UCSD-AML1 (cell line): ENCODE data around the gene AGK.
A peak's percentile ranks its signal among the peaks of the same experiment; 100 is the strongest.

Source experiments
- DNase-seq: peaks from one replicate; lab custom pipeline; 2025; ENCODE audit not compliant: unreplicated experiment; lab: John Stamatoyannopoulos, UW

The AGK gene, protein sequence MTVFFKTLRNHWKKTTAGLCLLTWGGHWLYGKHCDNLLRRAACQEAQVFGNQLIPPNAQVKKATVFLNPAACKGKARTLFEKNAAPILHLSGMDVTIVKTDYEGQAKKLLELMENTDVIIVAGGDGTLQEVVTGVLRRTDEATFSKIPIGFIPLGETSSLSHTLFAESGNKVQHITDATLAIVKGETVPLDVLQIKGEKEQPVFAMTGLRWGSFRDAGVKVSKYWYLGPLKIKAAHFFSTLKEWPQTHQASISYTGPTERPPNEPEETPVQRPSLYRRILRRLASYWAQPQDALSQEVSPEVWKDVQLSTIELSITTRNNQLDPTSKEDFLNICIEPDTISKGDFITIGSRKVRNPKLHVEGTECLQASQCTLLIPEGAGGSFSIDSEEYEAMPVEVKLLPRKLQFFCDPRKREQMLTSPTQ

DNA sequence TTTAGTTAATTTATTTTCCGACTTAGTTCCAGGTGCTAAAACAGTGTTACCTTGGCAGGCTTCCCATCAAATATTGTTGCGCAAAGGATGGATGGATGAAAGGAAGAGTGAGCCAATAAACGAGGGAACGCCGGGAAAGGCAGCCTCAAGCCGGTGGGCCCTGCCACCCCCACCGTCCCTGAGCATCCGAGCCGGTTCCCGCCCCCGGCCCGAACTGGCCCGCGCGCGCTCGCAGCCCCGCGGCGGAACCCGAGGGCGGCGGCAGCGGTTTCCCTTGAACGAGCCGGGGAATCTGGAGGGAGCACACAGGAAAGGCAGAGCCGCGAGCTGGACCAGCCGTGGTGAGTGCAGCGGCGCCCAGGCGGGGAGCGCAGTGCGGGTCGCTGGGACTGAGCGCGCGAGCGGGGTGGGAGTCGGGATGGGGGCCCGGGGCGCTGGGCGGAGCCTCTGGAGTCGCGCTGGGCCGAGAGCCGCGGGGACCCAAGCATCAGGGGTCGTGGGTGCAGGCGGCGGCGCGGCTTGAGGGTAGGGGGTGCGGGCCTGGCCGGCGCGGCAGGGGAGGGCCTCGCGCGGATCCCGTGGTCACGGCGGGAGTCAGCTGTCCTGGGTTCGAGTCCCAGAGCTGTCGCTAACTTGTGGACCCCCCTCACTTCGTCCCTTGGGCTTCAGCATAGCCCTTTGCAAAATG is at the start of gene AGK:
Gene AGK, plus strand, starts transcription at position 317 of the 688 bp plus-strand sequence. CDS start 4,057 bp downstream, outside the sequence.
- DNase-seq = peak; percentile 65

DNA sequence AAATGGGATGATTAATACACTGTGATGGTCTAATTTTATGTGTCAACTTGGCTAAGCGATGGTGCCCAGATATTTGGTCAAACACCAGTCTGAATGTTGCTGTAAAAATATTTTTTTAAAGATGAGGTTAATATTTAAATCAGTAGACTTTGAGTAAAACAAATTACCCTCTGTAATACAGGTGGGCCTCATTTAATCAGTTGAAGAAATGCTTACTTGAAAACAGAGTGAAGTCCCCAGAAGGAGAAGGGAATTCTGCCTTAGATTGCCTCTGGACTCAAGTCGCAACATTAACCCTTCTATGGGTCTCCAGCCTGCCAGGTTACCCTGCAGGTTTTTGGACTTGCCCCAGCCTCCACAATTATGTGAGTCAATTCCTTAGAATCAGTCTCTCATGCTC is 49.8 kb upstream of the AGK start:
- no peak for DNase-seq

DNA sequence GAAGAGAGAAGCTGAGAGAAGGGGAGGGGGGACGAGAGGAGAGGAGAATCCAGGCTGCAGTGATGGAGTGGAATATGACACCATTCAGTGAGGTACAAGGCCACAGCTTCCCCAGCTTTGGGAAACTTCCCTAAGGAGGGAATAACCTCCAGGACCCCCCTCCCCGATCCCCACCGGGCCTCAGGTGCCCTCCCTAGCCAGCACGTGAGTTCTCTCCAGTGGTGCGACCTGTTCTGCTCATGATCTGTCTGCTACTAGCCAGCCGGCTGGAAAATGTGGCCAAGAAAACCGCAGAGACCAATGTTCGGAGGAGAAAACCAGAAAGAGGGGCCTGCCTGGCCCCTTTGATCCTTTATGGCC is 39.9 kb upstream of the AGK start:
- DNase-seq = no peak

- DNase-seq = no peak
Measured at GRCh38 chr7:141511676-141512396, 39.4 kb upstream of the AGK start.

GRCh38 chr7:141512597-141512996 is 38.6 kb upstream of the AGK start:
- no peak for DNase-seq

- no peak for DNase-seq
Measured at GRCh38 chr7:141513720-141514119, 37.5 kb upstream of the AGK start.

- DNase-seq = no peak
Measured at GRCh38 chr7:141515941-141516340, 35.3 kb upstream of the AGK start.

DNA sequence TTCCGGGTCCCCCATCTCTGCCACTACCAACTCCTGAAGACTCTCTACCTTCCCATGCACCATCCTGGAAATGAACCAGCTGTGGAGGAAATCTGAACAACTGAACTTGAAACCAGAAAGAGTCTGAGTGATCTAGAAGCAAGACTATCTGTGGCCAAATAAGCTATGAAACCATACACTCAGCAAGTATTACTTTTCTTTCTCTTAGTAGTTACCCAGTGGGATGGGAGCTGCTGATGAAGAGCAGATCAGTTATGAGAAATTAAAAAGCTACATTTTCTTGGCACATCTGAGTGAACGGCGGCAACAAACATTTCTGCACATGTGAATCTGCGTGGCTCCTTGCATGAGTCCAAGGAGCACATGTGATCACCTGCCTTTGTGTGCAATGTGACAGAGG is 31.6 kb upstream of the AGK start:
- no peak for DNase-seq

DNA sequence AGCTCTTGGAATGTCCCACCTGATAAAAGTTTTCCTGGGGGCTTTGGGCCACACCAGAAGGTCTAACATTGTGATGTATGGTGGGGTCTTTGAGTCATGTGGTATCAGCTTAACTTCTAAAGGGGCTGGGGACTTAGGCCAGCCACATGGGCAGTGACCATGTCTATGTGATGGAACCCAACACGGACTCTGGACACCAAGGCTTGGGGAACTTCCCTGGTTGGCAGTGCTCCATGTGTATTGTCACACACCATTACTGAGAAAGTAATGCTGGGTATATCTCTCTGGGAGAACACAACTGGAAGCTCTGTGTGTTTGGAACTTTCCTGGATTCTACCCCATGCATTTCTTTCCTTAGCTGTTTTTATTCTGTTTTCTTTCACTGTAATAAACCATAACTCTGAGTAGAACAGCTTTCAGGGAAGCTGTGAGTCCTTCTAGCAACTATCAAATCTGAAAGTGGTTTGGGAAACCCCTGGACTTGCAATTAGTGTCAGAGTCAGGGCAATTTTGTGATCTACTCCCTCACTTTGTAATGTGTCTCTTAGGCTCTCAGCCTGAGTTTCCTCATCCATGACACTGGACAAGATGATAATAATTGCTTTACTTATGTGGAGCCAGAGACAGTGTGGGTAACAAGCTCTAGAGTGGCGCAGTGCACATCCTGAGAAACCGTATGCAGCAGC is 28.4 kb upstream of the AGK start:
- DNase-seq = no peak

GRCh38 chr7:141525973-141526514 is 25.2 kb upstream of the AGK start:
- DNase-seq = no peak

DNA sequence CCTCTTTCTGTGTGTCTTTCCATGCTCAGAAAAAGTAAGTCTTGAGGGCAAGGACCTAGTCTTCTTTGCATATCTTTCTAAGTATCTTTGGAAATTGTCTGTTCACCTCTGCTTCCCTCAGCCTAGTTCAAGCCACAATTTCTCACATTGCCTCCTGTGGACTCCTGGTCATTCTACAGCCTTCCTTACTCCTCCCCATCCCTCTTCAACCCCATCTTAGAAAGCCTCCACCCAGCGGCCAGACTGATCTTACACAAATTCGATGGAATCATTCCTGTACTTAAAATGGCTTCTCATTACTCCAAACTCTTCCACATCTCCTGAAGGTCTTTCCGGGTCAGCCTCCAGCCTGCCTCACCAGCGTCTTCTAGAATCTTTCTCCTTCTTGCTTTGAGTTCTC is 24.1 kb upstream of the AGK start:
- DNase-seq = no peak

DNA sequence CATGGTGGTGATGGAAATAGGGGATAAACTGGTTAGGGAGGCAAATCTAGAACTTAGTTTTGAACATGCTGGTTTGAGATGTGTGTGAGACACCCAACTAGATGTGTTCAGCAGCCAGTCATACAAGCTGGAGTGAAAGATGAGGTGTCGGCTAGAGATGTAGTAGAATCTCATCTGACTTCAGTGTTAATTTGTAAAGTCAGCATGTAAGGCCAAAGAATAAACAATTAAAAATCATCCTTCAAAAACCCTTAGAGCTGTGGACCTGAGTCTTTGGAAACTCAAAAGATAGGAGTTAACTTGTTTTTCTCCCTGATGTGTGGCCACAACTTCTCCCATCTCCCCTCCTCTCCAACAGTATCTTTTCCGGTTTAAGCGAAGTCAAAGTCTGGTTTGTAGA is 22.8 kb upstream of the AGK start:
- no peak for DNase-seq

- peak; percentile 28 for DNase-seq
Measured at GRCh38 chr7:141533149-141533949, 17.9 kb upstream of the AGK start.

DNA sequence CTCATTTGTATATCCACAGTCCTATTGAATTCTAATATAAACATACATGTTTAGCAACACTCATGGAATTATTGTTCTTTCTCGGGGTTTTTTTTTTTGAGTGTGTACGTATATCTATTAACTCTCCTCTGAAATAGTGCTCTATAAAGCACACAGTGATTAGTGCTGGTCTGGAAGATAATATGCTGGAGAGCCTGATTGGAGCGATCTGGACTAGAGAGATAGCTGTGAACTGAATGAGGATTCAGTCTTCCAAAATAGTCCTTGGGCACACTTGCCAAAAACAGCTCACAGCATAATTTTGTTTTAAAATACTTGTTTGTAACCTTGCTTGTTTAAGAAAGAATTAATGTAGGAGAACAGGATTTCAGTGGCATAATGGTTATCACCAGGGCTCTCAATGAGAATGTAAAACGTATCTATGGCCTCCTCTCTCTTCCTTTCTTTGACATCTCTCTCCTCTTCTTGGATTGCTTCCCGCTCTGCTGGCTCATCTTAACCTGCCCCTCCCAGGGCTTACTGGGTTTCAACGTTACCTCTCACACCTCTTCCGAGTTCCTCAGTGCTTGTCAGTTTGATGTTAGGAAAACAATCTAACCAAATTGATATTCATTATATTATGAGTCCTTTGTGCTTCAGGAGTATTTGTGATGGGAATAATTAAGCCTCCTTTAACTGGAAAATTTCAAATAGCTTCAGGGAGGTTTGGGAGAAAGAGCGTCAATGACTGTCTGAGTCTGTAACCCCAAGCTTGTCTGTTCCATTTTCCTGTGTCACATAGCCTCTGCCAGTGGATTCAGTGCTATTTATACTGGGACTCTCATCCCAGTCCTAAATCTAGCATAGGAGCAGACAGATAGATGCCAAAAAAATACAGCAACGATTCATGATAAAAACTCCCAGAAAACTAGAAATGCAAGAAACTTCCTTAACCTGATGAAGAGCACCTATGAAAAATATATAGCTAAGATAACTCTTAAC is 16.2 kb upstream of the AGK start:
- no peak for DNase-seq

DNA sequence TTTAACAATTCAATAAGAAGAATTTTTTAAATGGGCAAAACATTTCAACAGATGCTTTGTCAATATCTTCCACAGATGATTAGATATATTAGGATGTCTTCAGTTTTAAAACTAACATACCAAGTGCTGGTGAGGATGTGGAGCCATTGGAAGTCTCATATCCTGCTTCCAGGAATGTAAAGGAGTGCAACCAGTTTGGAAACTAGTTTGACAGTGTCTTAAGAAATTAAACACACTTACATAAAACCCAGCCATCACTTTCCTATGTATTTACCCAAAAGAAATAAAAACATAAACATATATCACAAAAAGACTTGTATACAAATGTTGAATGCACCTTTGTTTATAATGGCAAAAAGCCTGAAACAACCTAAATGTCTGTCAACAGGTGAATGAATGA is 13.3 kb upstream of the AGK start:
- DNase-seq = no peak

DNA sequence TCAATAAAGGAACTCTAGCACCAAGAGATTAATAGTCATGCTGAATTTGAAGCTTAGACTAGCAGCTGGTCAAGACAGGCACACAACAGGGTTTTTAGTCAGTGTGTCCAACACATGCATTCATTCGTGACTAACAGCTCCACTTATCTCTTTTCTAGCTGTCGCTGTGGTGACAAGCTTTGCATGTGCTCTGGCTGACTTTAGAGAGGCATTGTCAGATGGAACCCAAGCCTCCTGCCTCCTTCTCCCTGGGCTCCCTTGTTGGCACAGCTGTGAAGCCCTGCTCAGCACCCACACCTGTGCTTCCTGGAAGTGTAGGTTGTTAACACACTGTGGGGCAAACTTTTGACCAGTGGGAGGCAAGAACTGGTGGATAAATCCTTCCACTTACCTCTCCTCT is 9.8 kb upstream of the AGK start:
- DNase-seq = no peak

- DNase-seq = no peak
Measured at GRCh38 chr7:141544831-141545230, 6.4 kb upstream of the AGK start.

DNA sequence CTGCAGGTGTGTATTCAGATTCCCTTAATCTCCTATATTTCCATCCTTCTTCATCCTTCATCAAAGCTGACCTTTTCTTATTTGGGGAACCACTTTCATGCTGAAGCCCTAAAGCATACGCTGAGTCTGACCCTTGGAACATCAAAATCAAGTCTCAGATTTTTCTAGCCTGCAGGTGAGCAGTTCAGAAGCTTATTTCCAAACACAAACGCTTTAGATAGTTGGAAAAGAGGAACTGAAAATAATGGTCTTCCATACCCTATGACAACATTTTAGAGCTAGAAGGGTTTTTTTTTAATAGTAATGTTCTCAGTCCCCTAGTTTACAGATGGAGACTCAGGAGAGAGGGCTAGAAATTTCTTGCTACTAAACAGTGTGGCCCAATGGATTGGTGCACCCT is 1.6 kb upstream of the AGK start:
- no peak for DNase-seq
